GM19238 (cell line): ENCODE results near the gene RASGRP4.
A peak's percentile ranks its signal among the peaks of the same experiment; 100 is the strongest.
"Not testable (repeated sequence)": the region's sequence is repeated elsewhere in the genome, so short reads cannot be mapped to it uniquely, and the experiment has no call there.

ENCODE experiments used
- DNase-seq: peaks from one replicate; pipeline ENCODE4 v3.0.0; 2011; ENCODE audit warnings: low spot score; ENCODE audit not compliant: insufficient read length

RASGRP4 gene

GRCh38 chr19:38374332-38375097, 51.5 kb downstream of the RASGRP4 start, which contains the start of gene PSMD8:
Gene PSMD8, plus strand, starts transcription at chr19:38374571. Its CDS starts 31 bp downstream, at chr19:38374602.
- DNase-seq: peak; percentile 96

- no peak for DNase-seq
Measured at GRCh38 chr19:38373907-38374331, 52.1 kb downstream of the RASGRP4 start.

DNA sequence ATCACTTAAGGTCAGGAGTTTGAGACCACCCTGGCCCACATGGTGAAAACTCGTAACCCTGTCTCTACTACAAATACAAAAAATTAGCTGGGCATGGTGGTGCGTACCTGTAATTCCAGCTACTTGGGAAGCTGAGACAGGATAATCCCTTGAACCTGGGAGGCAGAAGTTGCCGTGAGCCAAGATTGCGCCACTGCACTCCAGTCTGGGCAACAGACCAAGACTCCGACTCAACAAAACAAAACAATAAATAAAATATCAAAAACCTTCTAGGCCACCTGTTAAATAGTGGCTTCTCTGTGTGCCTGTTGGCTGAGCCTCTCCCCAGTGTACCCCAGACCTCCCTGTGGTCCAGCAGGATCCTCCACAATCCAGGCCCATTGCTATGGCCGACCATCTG, 54.9 kb downstream of the RASGRP4 start:
- DNase-seq: no peak

- no peak for DNase-seq
Measured at GRCh38 chr19:38370299-38370698, 55.7 kb downstream of the RASGRP4 start.

GRCh38 chr19:38369584-38369983, 56.4 kb downstream of the RASGRP4 start:
- DNase-seq: no peak

- DNase-seq: no peak
Measured at GRCh38 chr19:38367041-38367440, 59.0 kb downstream of the RASGRP4 start.

DNA sequence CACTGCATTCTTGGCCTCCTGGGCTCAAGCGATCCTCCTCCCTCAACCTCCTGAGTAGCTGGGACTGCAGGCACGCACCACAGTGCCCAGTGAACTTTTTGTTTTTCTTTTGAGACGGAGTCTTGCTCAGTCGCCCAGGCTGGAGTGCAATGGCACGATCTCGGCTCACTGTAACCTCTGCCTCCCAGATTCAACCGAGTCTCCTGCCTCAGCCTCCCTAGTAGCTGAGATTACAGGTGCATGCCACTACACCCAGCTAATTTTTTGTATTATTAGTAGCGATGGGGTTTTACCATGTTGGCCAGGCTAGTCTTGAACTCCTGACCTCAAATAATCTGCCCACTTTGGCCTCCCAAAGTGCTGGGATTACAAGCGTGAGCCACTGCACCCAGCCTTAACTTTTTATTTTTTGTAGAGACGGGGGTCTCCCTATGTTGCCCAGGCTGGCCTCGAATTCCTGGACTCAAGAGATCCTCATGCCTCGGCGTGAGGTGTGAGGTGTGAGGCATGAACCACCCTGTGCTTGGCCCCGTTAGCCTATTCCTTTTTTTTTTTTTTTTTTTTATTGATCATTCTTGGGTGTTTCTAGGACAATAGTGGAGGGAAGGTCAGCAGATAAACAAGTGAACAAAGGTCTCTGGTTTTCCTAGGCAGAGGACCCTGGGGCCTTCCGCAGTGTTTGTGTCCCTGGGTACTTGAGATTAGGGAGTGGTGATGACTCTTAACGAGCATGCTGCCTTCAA, 62.9 kb downstream of the RASGRP4 start:
- DNase-seq: not testable (repeated sequence)

GRCh38 chr19:38362076-38362945, 63.7 kb downstream of the RASGRP4 start:
- peak; percentile 60 for DNase-seq

DNA sequence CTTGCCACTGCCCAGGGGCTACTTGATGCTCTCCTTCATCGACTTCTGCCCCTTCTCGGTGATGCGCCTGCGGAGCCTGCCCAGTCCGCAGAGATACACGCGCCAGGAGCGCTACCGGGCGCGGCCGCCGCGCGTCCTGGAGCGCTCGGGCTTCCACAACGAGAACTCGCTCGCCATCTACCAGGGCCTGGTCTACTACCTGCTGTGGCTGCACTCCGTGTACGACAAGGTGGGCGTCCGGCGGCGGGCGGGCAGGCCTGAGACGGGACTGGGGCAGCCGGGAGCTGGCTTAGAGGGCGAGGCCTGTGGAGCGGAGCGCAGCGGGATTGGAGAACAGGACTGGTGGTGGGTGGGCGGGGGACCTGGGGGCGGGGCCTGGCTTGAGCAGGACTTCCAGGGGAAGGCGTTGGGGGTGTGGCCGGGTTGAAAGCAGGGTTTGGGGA, 64.4 kb downstream of the RASGRP4 start:
- peak; percentile 63 for DNase-seq

DNA sequence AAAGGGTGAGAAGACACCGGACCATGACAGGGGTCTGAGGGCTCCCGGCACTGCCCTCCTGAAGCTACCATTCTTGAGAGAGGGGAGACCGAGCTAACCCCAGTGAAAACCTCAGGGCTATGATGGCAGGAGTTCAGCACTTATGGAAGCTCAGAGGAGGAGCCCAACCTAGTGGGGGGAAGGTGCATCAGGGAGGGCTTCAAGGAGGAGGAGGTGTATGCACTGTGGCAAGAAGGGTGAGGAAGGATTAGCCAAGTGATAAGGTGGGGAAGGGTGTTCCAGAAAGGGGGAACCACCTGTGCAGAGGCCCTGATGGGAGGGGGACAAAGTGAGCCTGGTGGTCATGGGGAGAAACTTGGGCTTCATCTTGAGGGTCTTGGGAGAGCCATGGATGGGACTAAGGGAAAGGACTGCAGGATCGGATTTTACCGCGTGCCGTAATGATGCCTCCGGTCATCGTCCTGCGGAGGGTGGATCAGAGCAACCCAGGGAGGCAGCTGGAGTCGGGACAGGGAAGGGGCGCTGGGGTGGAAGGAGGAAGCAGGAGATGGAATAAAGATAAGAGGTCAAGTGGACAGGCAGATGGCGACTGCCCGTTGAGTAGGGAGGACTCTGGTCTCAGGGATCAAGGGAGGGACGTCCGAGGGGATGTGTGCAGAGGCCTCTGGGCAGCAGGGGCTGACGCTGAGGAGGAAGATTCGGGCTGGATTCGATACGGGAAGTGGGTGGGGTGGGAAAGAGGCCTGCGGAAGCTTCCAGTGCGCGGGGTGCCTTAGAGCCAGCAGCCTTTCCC, 65.0 kb downstream of the RASGRP4 start:
- no peak for DNase-seq

GRCh38 chr19:38360351-38360750, 65.7 kb downstream of the RASGRP4 start:
- DNase-seq: no peak

- no peak for DNase-seq
Measured at GRCh38 chr19:38359242-38360021, 66.6 kb downstream of the RASGRP4 start.
